NCI-H748 (cell line): ENCODE measurements around the gene C1QTNF8.
A peak's percentile ranks its signal among the peaks of the same experiment; 100 is the strongest.

Experiments
- DNase-seq: peaks from one replicate; lab custom pipeline; 2025; ENCODE audit not compliant: unreplicated experiment; lab: John Stamatoyannopoulos, UW

C1QTNF8 gene

DNA sequence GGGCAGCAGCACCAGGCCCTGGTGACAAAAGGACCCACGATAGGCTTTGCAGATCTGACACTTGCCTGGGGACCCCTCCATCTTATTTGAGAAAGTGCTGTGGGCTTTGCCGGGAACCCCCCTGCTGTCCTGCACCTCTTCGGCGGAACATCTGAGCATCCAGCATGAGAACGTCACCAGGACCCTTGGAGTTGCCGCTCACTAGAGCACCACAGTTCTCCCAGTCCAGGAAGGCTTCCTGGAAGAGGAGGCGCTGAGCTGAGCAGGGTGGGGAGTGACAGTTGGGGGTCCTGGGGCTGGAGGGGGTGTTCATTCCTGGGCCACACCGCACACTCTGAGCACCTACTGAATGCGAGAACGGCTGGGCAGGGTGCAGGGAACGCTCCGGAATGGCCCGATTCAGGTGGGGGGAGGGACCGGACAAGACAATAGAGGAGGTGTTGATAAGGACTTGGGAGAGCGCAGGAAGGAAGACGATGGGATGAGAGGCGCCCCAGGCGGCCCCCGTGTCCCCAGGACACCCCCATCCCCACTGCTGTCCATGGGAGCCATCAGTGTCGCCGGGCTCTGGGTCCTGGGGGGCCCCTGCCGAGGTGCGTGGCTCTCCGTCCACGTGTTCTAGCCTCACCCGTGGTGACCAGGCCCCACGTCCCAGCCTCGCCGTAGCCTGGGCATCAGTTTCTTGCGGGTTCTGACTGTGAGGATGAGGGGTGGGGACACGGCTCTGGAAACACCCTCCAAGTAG lies 32.1 kb upstream of the C1QTNF8 start:
- DNase-seq = no peak

GRCh38 chr16:1127101-1127500 lies 31.1 kb upstream of the C1QTNF8 start:
- DNase-seq = no peak

DNA sequence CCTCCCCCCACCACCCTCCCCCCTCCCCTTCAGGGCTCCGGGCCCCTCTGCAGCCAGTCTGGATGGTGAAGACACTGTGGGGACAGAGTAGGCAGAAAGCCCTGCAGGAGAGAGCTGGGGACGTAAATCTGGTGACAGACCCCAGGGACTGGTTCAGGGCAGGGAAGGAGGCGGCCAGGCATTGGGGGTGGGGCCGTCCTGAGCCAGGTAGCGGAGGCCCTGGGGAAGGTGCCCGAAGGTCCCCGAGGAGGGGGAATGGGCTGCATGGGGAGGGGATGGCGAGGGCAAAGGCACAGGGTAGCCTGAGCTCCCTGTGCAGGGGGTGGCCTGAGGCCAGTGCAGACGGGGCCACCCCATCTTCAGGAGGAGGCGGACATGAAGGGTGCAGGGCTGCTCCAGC lies 30.5 kb upstream of the C1QTNF8 start:
- DNase-seq = no peak

DNA sequence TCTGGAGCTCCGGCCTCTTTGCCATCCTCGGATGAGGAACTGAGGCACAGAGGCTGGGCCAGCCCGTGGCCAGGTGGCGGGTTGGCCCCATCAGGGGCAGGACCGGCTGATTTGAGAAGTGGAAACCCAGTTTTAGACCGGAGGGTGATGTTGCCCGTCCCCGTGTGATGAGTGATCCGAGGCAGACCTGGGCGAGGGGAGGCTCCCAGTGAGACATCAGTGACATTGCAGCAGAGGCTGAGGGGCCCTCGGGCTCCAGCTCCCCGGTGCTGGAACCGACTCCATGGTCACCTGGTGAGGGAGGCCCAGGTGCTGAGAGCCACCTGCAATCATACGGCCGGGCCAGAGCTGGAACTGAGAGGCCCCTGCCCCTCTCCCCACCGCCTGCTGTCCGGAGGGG lies 30.0 kb upstream of the C1QTNF8 start:
- DNase-seq = no peak

- peak; percentile 68 for DNase-seq
Observed at GRCh38 chr16:1125471-1125870, 29.4 kb upstream of the C1QTNF8 start.

DNA sequence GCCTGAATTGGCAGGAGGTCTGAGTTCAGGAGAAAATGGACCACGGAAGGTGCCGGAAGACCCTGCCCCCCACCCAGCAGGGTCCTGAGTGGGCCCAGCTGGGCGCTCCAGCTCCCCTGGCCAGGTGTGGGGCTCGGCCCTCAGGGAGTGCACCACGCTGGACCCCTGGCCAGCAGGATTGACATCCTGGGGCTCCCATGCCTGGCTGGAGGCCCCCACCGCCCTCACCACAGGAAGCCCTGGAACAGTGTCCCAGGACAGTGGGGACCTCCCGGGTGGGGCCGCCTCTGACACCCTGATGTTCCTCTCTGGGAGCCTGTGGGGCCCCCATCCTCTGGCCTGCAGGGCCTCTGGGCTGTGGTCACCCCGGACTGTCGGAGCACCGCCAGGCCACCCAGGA lies 28.8 kb upstream of the C1QTNF8 start:
- no peak for DNase-seq

DNA sequence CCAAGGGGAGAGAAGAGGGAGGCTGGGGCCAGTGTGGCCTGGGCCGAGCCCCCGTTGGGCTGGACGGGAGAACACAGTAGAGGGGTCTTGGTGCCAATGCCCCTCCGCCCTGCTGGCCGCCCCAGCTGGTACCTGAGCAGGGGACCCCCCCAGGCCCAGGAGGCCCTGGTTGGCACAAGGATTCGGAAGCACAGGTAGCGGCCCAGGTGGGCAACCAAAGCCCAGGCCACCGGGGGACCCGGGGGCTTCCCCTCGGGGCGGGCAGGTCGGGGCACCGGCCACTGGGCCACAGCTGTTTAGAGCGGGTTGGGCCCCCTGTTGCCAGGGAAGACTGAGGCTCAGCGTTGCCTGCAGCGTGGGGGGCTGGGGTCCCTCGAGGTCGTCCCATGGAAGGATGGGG lies 28.2 kb upstream of the C1QTNF8 start:
- DNase-seq = no peak

DNA sequence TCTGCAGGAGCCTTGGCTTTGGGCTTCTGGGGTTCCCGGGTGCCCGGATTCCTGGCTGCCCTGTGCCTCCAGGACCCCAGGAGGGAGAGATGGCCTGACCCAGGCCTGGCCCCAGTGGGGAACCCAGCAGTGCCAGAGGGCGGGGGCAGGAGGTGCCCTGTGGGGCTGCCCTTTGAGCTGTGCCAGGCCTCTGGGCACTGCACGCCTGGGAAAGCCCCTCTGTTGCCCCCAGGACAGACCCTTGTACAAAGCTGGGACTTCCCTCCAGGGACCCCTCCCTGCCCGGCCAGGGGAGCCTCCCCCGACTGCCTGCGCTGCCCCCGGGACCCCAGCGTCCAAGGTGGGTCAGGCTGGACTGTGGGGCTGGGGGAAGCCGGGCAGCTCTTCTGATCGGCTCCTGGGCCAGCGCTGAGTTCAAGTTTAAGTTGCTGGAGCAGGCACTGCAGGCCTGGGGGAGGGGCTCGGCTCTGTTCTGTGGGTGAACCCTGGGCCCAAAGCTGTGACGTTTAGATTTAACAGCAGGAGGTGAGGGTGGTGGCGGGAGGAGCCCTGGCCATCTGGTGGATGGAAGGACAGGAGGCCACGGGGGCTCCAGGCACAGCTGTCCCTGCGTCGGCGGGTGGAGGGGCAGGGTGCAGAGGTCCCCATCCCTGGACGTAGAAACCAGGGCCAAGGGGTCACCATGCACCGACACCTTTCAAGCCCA lies 27.6 kb upstream of the C1QTNF8 start:
- DNase-seq = no peak

- DNase-seq = no peak
Observed at GRCh38 chr16:1122398-1122765, 26.3 kb upstream of the C1QTNF8 start.

DNA sequence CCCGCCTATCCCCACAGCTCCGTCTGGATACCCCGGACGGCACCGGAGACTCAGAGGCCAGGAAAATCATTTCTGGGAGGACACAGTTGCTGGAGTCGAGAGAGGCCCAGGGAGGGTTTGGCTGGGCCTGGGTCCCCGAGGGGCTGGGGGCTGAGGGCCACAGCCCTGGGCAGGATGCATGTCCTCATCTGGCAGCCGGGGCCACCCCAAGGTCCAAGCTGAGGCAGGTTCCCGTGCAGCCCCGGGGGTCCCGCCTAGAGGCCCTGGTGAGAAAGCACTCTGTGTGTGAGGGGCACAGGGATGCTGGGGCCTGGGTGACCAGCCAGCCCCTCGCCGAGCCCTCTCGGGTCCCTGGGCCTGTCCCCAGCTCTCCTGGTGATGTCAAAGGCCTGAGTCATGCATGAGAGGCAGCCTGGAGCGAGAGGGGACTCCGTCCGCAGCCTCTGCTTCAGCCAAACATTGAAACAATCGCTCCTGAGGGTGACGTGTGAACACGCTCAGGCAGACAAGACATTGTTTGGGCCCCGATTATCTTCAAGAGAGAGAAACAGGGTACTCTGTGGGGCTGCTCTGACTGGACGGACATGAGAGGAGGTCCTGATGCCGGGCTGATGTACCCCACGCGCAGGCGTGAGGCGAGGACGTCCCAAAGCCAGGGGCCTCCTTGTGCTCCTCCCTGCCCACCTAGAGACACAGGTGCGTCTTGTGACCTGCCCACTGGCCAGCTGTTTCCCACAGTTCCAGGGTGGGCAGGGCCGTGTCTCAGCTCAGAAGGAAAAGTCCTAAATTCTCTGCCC lies 25.8 kb upstream of the C1QTNF8 start:
- DNase-seq = no peak

- no peak for DNase-seq
Observed at GRCh38 chr16:1121009-1121408, 25.0 kb upstream of the C1QTNF8 start.

DNA sequence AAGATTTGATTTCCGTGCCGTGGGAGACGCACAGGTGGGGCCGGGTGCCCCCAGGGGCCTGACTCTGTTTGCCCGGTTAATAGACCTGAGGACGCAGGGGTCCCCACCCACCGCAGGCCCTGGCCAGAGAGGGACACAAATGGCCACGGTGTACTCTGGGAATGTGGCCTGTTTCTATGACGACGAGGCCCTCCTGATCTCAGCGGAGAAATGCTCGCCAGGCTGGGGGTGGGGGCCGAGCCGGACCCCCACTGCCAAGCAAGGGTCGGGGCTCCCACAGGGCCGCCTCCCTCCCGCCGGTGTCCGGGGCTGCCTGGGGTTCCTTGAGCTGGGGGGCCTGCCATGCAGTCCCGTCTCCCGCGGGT lies 24.5 kb upstream of the C1QTNF8 start:
- no peak for DNase-seq

DNA sequence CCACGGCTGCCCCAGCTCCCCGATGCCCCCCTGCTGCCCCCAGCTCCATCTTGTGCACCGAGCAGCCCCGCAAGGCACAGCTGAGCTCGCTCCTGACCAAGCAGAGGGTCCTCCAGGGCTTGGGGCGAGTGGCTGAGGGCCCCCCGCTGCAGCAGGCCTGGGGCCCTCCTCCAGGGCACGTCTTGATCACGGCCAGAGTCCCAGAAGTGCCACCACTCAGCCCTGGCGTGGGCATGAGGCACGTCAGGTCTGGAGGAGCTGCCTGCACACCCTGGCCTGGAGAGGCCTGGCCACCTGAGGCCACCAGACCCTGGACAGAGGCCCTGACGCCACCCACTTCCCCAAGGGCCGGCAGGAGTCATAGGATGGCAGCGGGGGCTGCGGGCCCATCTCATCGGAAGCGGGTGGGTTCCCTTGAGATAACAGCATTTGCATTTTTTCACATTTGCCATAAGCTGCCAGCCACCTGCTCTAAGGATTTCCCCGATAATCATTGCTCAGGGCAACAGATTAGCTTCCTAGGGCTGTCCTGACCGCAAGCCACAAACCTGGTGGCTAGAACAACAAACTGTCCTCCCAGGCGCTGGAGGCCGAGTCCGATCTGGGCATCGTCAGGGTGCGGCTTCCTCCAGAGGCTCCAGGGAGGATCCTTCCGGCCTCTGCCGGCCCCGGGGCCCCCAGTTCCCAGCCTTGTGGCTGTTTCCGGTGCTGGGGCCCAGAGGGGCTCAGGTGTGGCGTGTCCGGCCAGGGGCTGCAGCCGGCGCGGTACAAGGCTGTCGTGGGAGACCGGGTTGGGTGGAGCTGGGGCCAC lies 23.9 kb upstream of the C1QTNF8 start:
- no peak for DNase-seq

DNA sequence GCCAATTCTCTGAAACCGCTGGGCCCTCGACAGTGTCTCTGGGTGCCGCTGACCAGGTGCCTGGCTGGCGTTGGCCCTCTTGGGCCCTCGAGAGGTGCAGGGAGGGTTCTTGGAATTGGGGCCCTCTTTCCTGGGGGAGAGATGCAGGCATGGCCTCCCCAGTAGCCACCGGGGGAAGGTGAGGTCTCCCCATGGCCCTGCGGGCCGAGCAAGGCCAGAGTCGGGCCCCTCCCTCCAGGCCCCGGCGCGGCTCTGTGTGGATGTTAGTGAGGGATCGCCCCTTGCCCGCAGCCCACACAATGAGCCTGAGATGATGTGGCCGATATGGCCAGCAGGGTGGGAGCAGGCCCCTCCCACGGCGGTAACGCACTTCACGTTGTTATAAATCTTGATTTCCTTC lies 23.1 kb upstream of the C1QTNF8 start:
- DNase-seq = no peak

DNA sequence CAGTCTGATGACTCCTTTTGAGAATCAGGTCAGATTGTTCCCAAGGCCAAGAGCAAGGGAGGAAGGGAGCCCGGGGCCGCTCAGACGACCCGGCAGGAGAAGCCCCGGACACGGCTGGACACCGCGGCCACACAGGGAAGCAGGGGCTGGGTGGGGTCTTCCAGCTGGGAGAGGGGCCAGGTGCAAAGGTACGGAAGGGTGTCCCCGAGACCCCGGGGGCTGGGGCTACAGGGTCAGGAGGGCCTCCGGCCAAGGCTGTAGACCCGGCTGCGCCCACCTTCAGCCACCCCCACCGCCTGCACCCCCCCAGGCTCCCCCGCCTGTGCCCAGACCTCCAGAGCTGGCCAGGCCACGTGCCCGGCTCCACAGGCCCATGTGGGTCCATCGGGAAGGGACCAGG lies 21.9 kb upstream of the C1QTNF8 start:
- no peak for DNase-seq

- DNase-seq = no peak
Observed at GRCh38 chr16:1117176-1117900, 21.3 kb upstream of the C1QTNF8 start.

- no peak for DNase-seq
Observed at GRCh38 chr16:1116693-1117077, 20.6 kb upstream of the C1QTNF8 start.

DNA sequence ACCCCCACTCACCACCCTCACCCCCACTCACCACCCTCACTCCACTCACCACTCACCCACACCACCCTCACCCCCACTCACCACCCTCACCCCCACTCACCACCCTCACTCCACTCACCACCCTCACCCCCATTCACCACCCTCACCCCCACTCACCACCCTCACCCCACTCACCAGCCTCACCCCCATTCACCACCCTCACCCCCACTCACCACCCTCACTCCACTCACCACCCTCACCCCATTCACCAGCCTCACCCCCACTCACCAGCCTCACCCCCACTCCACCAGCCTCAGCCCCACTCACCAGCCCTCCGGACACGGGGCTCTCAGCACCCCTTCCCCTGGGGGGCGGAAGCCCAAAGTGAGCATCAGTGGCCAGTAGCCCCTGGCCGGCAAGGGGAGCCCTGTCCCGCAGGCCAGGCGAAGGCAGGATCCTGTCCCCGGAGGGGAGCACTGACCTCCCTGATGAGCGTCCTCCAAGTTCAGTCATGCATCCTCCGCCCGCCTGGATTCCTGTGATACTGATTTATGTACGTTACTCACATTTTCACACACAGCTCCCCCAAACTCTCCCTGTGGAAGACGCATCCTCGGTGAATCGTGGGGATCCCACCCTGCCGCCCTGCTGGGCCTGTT lies 18.0 kb upstream of the C1QTNF8 start:
- no peak for DNase-seq

GRCh38 chr16:1113489-1113888 lies 17.4 kb upstream of the C1QTNF8 start:
- no peak for DNase-seq

- DNase-seq = no peak
Observed at GRCh38 chr16:1112506-1113184, 16.6 kb upstream of the C1QTNF8 start.
